ENCODE measurements around the gene EXOC1. TPM values are rescaled to one million over a fixed set of nuclear protein-coding genes. Genes with fewer than 3 reads are reported as not detected.

The EXOC1 gene
- total RNA-seq, 2 experiments from 2014 or later, result 23.7 to 33.5 TPM

GRCh38 chr4:55887594-55887993 is 34.1 kb downstream of the EXOC1 start:
- DNase-seq (ENCODE audit: low spot score), result peak; percentile 8
- ChIA-PET POLR2A (interaction anchor here (0.5 to 1.3 kb wide), 3 partner anchors 10 to 211 kb away, joined by 3 to 5 read pairs (median 3); no protein-coding TSS in a partner anchor), CTCF (ENCODE audit: unreplicated experiment) (no interaction called here)
- H3K36me3 ChIP-seq (ENCODE audit: insufficient read depth, low read length), result peaks cover 36% of the 10 kb centered on the region
- no peaks in the 10 kb centered on the region for H3K79me2 ChIP-seq (ENCODE audit: insufficient read depth, low read depth, low read length)
- H3K4me2 ChIP-seq (ENCODE audit: low read length), result no peak overlapping the region
- TF ChIP-seq EZH2phosphoT487 (IDR thresholded peaks at IDR 0.05; ENCODE audit: borderline replicate concordance, low read depth, low read length) (no peak), CTCF (conservative IDR thresholded peaks at IDR 0.05; ENCODE audit: low read length) (peak; percentile 39)
- H3K9me2 ChIP-seq (ENCODE audit: insufficient read depth, low read length), result 0 out of 2 replicates have a peak, but pooled peaks cover 4% of the 10 kb centered on the region
- no peaks in the 10 kb centered on the region for H4K20me1 ChIP-seq (ENCODE audit: insufficient read depth, low read length)
- no TSS peak for BruUV-seq (replicated peaks)
- H2AFZ ChIP-seq (ENCODE audit: low read length), result no peak overlapping the region
- H3K4me1 ChIP-seq (ENCODE audit: insufficient read depth, low read length, poor library complexity, severe bottlenecking), result peaks cover 8% of the 10 kb centered on the region
- no peaks in the 10 kb centered on the region for H3K9me3 ChIP-seq (ENCODE audit: low read length)
- no peak overlapping the region for H3K4me3 ChIP-seq (ENCODE audit: low read depth, low read length, poor library complexity, severe bottlenecking)
- intact Hi-C loops (cut with micrococcal nuclease; ENCODE audit: unreplicated experiment), result no loop called here
- H3K27ac ChIP-seq (ENCODE audit: low read depth, low read length, poor library complexity, severe bottlenecking), result no peak overlapping the region

GRCh38 chr4:55892156-55892555 is 38.7 kb downstream of the EXOC1 start:
- Histone ChIP-seq H3K4me2 (ENCODE audit: low read length) (no peak overlapping the region), H3K36me3 (ENCODE audit: insufficient read depth, low read length) (peaks cover 43% of the 10 kb centered on the region), H3K9me2 (ENCODE audit: insufficient read depth, low read length) (no peaks in the 10 kb centered on the region), H3K79me2 (ENCODE audit: insufficient read depth, low read depth, low read length) (no peaks in the 10 kb centered on the region), H4K20me1 (ENCODE audit: insufficient read depth, low read length) (no peaks in the 10 kb centered on the region), H3K4me1 (ENCODE audit: insufficient read depth, low read length, poor library complexity, severe bottlenecking) (peaks cover 8% of the 10 kb centered on the region), H3K9me3 (ENCODE audit: low read length) (no peaks in the 10 kb centered on the region), H3K27ac (ENCODE audit: low read depth, low read length, poor library complexity, severe bottlenecking) (no peak overlapping the region), H2AFZ (ENCODE audit: low read length) (no peak overlapping the region), H3K4me3 (ENCODE audit: low read depth, low read length, poor library complexity, severe bottlenecking) (no peak overlapping the region)
- ChIA-PET CTCF (ENCODE audit: unreplicated experiment) (no interaction called here), POLR2A (interaction anchor here (1.2 kb wide), 1 partner anchor 77 kb away, joined by 8 read pairs; no protein-coding TSS in a partner anchor)
- DNase-seq (ENCODE audit: low spot score), result no peak
- intact Hi-C loops (cut with micrococcal nuclease; ENCODE audit: unreplicated experiment), result no loop called here
- no TSS peak for BruUV-seq (replicated peaks)
- TF ChIP-seq CTCF (conservative IDR thresholded peaks at IDR 0.05; ENCODE audit: low read length) (no peak), EZH2phosphoT487 (IDR thresholded peaks at IDR 0.05; ENCODE audit: borderline replicate concordance, low read depth, low read length) (no peak)

GRCh38 chr4:55896622-55897021 is 43.2 kb downstream of the EXOC1 start:
- no peaks in the 10 kb centered on the region for H3K79me2 ChIP-seq (ENCODE audit: insufficient read depth, low read depth, low read length)
- H3K4me3 ChIP-seq (ENCODE audit: low read depth, low read length, poor library complexity, severe bottlenecking), result no peak overlapping the region
- no peak for DNase-seq (ENCODE audit: low spot score)
- POLR2A ChIA-PET, result no interaction called here
- CTCF ChIA-PET (ENCODE audit: unreplicated experiment), result no interaction called here
- no peak overlapping the region for H3K4me2 ChIP-seq (ENCODE audit: low read length)
- H3K27ac ChIP-seq (ENCODE audit: low read depth, low read length, poor library complexity, severe bottlenecking), result no peak overlapping the region
- no peaks in the 10 kb centered on the region for H4K20me1 ChIP-seq (ENCODE audit: insufficient read depth, low read length)
- H3K9me3 ChIP-seq (ENCODE audit: low read length), result no peaks in the 10 kb centered on the region
- peaks cover 8% of the 10 kb centered on the region for H3K4me1 ChIP-seq (ENCODE audit: insufficient read depth, low read length, poor library complexity, severe bottlenecking)
- intact Hi-C loops (cut with micrococcal nuclease; ENCODE audit: unreplicated experiment), result no loop called here
- no peaks in the 10 kb centered on the region for H3K9me2 ChIP-seq (ENCODE audit: insufficient read depth, low read length)
- no TSS peak for BruUV-seq (replicated peaks)
- no peak overlapping the region for H2AFZ ChIP-seq (ENCODE audit: low read length)
- peaks cover 52% of the 10 kb centered on the region for H3K36me3 ChIP-seq (ENCODE audit: insufficient read depth, low read length)
- no peak for TF ChIP-seq EZH2phosphoT487 (IDR thresholded peaks at IDR 0.05; ENCODE audit: borderline replicate concordance, low read depth, low read length)
